Activated B cell treated with CpG ODN at 0.5 μM for 24 hours (primary cell): ENCODE results near the gene NKX2-4. TPM values are rescaled to one million over a fixed set of nuclear protein-coding genes. Genes with fewer than 3 reads are reported as not detected.
"Not testable (repeated sequence)": the region's sequence is repeated elsewhere in the genome, so short reads cannot be mapped to it uniquely, and the experiment has no call there.

ENCODE experiments used
- ATAC-seq: fragments of 200-7000 bp; cut with Tn5 transposase; one replicate; pipeline ENCODE4 v1.10.0; 2021; ENCODE audit warnings: low read depth, mild to moderate bottlenecking, moderate library complexity
- CTCF ChIA-PET: fragments of 350-600 bp; sonication (Branson Sonifier 250); formaldehyde crosslinking; loops from one replicate; lab custom pipeline; 2021; ENCODE audit warnings: antibody characterized with exemption; lab: Charles Lee
- POLR2A ChIA-PET: fragments of 350-600 bp; sonication (Branson Sonifier 250); formaldehyde crosslinking; loops from one replicate; lab custom pipeline; 2021; ENCODE audit warnings: antibody characterized with exemption; lab: Charles Lee
- DNase-seq: peaks from one replicate; pipeline ENCODE4 v3.0.0; 2022
- H3K27ac Mint-ChIP-seq: one replicate; pipeline ENCODE4 v1.8.0; 2020; ENCODE audit warnings: mixed read lengths
- H3K27me3 Mint-ChIP-seq: one replicate; pipeline ENCODE4 v1.8.0; 2021; ENCODE audit warnings: mixed read lengths
- H3K36me3 Mint-ChIP-seq: one replicate; pipeline ENCODE4 v1.8.0; 2021; ENCODE audit warnings: low read depth, mixed read lengths
- H3K4me1 Mint-ChIP-seq: one replicate; pipeline ENCODE4 v1.8.0; 2021; ENCODE audit warnings: mixed read lengths
- H3K4me3 Mint-ChIP-seq: one replicate; pipeline ENCODE4 v1.8.0; 2020; ENCODE audit warnings: mild to moderate bottlenecking, mixed read lengths
- H3K9me3 Mint-ChIP-seq: one replicate; pipeline ENCODE4 v1.8.0; 2020; ENCODE audit warnings: mixed read lengths
- CTCF ChIP-seq: fragments of 200-600 bp; IDR thresholded peaks from one replicate; pipeline ENCODE4 v1.8.0; 2022; ENCODE audit warnings: antibody characterized with exemption, mild to moderate bottlenecking
- intact Hi-C: fragments of 100-400 bp; cut with micrococcal nuclease; formaldehyde crosslinking; loops from one replicate; pipeline ENCODE4 v1.15.1; 2024
- total RNA-seq: library from RNA; stranded (reverse); gene quantifications from 2 replicates; pipeline ENCODE4 v1.2.3, GENCODE V29; 2022

The NKX2-4 gene
- total RNA-seq, 1 donor from 2014 or later: not detected

- ChIA-PET POLR2A (no interaction called here), CTCF (no interaction called here)
- DNase-seq: no peak
- ATAC-seq: no peak
- Mint-ChIP-seq H3K4me1 (peaks cover 2% of the 10 kb centered on the region), H3K27ac (no peak overlapping the region), H3K9me3 (no peaks in the 10 kb centered on the region), H3K36me3 (peaks cover 71% of the 10 kb centered on the region), H3K27me3 (no peaks in the 10 kb centered on the region), H3K4me3 (no peak overlapping the region)
- TF ChIP-seq CTCF: no peak
- intact Hi-C loops: no loop called here
Observed at GRCh38 chr20:21373436-21373835, 23.9 kb downstream of the NKX2-4 start.

- TF ChIP-seq CTCF: no peak
- no peak for DNase-seq
- Mint-ChIP-seq H3K4me3 (no peak overlapping the region), H3K4me1 (peaks cover 2% of the 10 kb centered on the region), H3K9me3 (no peaks in the 10 kb centered on the region), H3K27me3 (no peaks in the 10 kb centered on the region), H3K27ac (no peak overlapping the region), H3K36me3 (peaks cover 72% of the 10 kb centered on the region)
- ChIA-PET POLR2A (no interaction called here), CTCF (no interaction called here)
- no peak for ATAC-seq
- intact Hi-C loops: no loop called here
Observed at GRCh38 chr20:21372016-21372415, 25.3 kb downstream of the NKX2-4 start.

GRCh38 chr20:21371193-21371592 lies 26.1 kb downstream of the NKX2-4 start:
- no peaks in the 10 kb centered on the region for H3K27me3 Mint-ChIP-seq
- CTCF ChIA-PET: no interaction called here
- ATAC-seq (no peak), DNase-seq (no peak)
- no peaks in the 10 kb centered on the region for H3K9me3 Mint-ChIP-seq
- no peak overlapping the region for H3K27ac Mint-ChIP-seq
- TF ChIP-seq CTCF: no peak
- H3K4me1 Mint-ChIP-seq: peaks cover 2% of the 10 kb centered on the region
- H3K36me3 Mint-ChIP-seq: peaks cover 73% of the 10 kb centered on the region
- intact Hi-C loops: no loop called here
- H3K4me3 Mint-ChIP-seq: no peak overlapping the region
- POLR2A ChIA-PET: no interaction called here

GRCh38 chr20:21368791-21369190 lies 28.5 kb downstream of the NKX2-4 start:
- CTCF ChIA-PET: no interaction called here
- no peak for TF ChIP-seq CTCF
- Mint-ChIP-seq H3K36me3 (peaks cover 70% of the 10 kb centered on the region), H3K4me1 (no peaks in the 10 kb centered on the region), H3K9me3 (no peaks in the 10 kb centered on the region), H3K27me3 (no peaks in the 10 kb centered on the region), H3K27ac (no peak overlapping the region), H3K4me3 (no peak overlapping the region)
- DNase-seq (no peak), ATAC-seq (no peak)
- intact Hi-C loops: no loop called here
- POLR2A ChIA-PET: no interaction called here

- H3K9me3 Mint-ChIP-seq, ATAC-seq, CTCF ChIA-PET, H3K27me3 Mint-ChIP-seq, intact Hi-C loops, DNase-seq, H3K4me3 Mint-ChIP-seq, H3K27ac Mint-ChIP-seq, POLR2A ChIA-PET, H3K4me1 Mint-ChIP-seq: not testable (repeated sequence)
- peaks cover 68% of the 10 kb centered on the region for H3K36me3 Mint-ChIP-seq
Observed at GRCh38 chr20:21366273-21366672, 31.1 kb downstream of the NKX2-4 start.

GRCh38 chr20:21365771-21366170 lies 31.6 kb downstream of the NKX2-4 start:
- Mint-ChIP-seq H3K27ac (no peak overlapping the region), H3K36me3 (peaks cover 69% of the 10 kb centered on the region), H3K4me1 (no peaks in the 10 kb centered on the region), H3K4me3 (no peak overlapping the region), H3K27me3 (no peaks in the 10 kb centered on the region), H3K9me3 (no peaks in the 10 kb centered on the region)
- CTCF ChIA-PET: interaction anchor here (1.4 kb wide), 1 partner anchor 130 kb away, joined by 8 read pairs; no protein-coding TSS in a partner anchor
- DNase-seq: no peak
- ATAC-seq: no peak
- no peak for TF ChIP-seq CTCF
- intact Hi-C loops: no loop called here
- POLR2A ChIA-PET: no interaction called here
